CD4-positive, alpha-beta T cell (primary cell): ENCODE results near the gene ZDHHC8. TPM values are rescaled to one million over a fixed set of nuclear protein-coding genes. Genes with fewer than 3 reads are reported as not detected.

Experiments
- ATAC-seq: fragments of 200-7000 bp; cut with Tn5 transposase; one replicate; pipeline ENCODE4 v1.10.0; 2022; ENCODE audit warnings: mild to moderate bottlenecking; ENCODE audit not compliant: poor library complexity
- CTCF ChIA-PET: fragments of 350-600 bp; sonication (Branson Sonifier 250); formaldehyde crosslinking; loops from one replicate; lab custom pipeline; 2021; ENCODE audit warnings: antibody characterized with exemption, inconsistent platforms; lab: Charles Lee
- POLR2A ChIA-PET: fragments of 350-600 bp; sonication (Branson Sonifier 250); formaldehyde crosslinking; loops from one replicate; lab custom pipeline; 2021; ENCODE audit warnings: antibody characterized with exemption, inconsistent platforms; lab: Charles Lee
- DNase-seq, 14 experiments: peaks; one replicate each; pipeline ENCODE4 v3.0.0-alpha.2; 2013 to 2020; ENCODE audit warnings: mixed read lengths in 2 of 14
- H3K27ac ChIP-seq, 2 donors: one replicate each; pipeline versions ENCODE4 v1.5.1 to v1.7.0; 2013; ENCODE audit warnings: low read length in 2 of 2, low read depth in 1 of 2, mild to moderate bottlenecking in 1 of 2
- H3K27me3 ChIP-seq, 2 experiments: 1 replicate in 1 of 2; 2 replicates in 1 of 2; pipeline versions ENCODE4 v1.6.1 to v1.7.0; 2013; ENCODE audit warnings: low read length in 2 of 2, control low read depth in 1 of 2, mild to moderate bottlenecking in 1 of 2, moderate library complexity in 1 of 2; ENCODE audit not compliant: insufficient read depth in 2 of 2, control insufficient read depth in 1 of 2
- H3K36me3 ChIP-seq: one replicate; pipeline ENCODE4 v1.6.1; 2013; ENCODE audit warnings: low read length, control low read depth; ENCODE audit not compliant: insufficient read depth
- H3K4me1 ChIP-seq: one replicate; pipeline ENCODE4 v1.6.1; 2013; ENCODE audit warnings: low read length, control low read depth; ENCODE audit not compliant: insufficient read depth
- H3K4me3 ChIP-seq: one replicate; pipeline ENCODE4 v1.5.1; 2013; ENCODE audit warnings: mild to moderate bottlenecking, low read length, moderate library complexity
- H3K9me3 ChIP-seq, 2 experiments: 1 replicate in 1 of 2; 2 replicates in 1 of 2; pipeline versions ENCODE4 v1.6.1 to v1.7.0; 2013; ENCODE audit warnings: low read length in 2 of 2, mild to moderate bottlenecking in 2 of 2, control low read depth in 1 of 2, moderate library complexity in 1 of 2; ENCODE audit not compliant: control insufficient read depth in 1 of 2, insufficient read depth in 1 of 2
- H3K27ac Mint-ChIP-seq: one replicate; pipeline ENCODE4 v1.8.0; 2020; ENCODE audit warnings: mixed read lengths
- H3K27me3 Mint-ChIP-seq: one replicate; pipeline ENCODE4 v1.8.0; 2021; ENCODE audit warnings: mixed read lengths
- H3K36me3 Mint-ChIP-seq: one replicate; pipeline ENCODE4 v1.8.0; 2021; ENCODE audit warnings: low read depth, mixed read lengths
- H3K4me1 Mint-ChIP-seq: one replicate; pipeline ENCODE4 v1.8.0; 2021; ENCODE audit warnings: low read depth, mixed read lengths
- H3K4me3 Mint-ChIP-seq: one replicate; pipeline ENCODE4 v1.8.0; 2020; ENCODE audit warnings: mild to moderate bottlenecking, mixed read lengths
- H3K9me3 Mint-ChIP-seq: one replicate; pipeline ENCODE4 v1.8.0; 2020; ENCODE audit warnings: mixed read lengths
- intact Hi-C, 2 experiments: fragments of 100-400 bp; cut with DNase I in 1 of 2; cut with micrococcal nuclease in 1 of 2; formaldehyde crosslinking; loops; one replicate each; pipeline versions ENCODE4 v1.15.1 to v1.9.0; 2023 to 2025; cut with DNase I, micrococcal nuclease
- total RNA-seq, 174 experiments: library from RNA in 2 of 174; stranded (reverse) in 2 of 174; gene quantifications; one replicate each; pipeline ENCODE4 v1.2.3 and lab custom pipeline; 2021 to 2026
- TF ChIP-seq, protein P1 (sequence below): fragments of 200-600 bp; IDR thresholded peaks from one replicate; pipeline ENCODE4 v1.8.0; 2022; ENCODE audit warnings: antibody characterized with exemption, mild to moderate bottlenecking

The ZDHHC8 gene
- total RNA-seq, 2 experiments from 2014 or later = 44.9 to 49.3 TPM

DNA sequence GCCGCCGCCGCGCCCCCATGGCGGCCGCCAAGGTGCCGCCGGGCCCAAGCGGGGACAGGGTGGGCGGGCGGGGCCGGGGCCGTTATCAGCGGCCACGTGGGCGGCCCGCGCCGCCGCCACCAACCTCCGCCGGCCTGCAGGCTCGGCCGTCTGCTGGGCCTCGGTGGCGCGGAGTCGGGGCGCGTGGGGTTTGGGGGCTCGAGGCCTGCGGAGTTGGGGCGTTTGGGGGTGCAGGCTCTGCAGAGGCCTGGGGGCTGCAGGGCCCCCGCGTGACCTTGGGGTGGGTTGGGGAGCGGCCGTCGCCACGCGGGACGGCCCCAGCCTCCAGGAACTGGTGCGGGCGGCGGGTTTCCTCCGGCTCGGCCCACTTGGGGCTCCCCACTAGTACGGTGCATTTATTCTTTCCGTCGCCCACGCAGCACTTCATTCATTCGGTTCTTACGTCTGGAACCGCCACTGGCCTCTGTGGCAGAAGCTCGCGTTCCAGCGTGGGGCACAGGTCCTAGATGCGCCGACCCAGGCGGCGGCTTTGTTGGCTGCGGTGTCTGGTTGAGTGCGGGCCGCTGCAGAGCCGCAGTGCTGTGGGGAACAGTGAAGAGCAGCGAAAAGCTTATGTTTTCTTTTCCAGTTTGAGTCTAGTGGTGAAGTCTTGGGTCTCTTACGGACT is 13.8 kb upstream of the ZDHHC8 start:
- H3K27ac Mint-ChIP-seq = peak overlapping the region; percentile 82
- peaks cover 0 to 7% of the 10 kb centered on the region in 2 experiments for H3K9me3 ChIP-seq
- H3K27me3 ChIP-seq = peaks cover 0 to 5% of the 10 kb centered on the region in 2 experiments
- H3K36me3 Mint-ChIP-seq = peaks cover 49% of the 10 kb centered on the region
- no peaks in the 10 kb centered on the region for H3K27me3 Mint-ChIP-seq
- TF ChIP-seq, protein P1, sequence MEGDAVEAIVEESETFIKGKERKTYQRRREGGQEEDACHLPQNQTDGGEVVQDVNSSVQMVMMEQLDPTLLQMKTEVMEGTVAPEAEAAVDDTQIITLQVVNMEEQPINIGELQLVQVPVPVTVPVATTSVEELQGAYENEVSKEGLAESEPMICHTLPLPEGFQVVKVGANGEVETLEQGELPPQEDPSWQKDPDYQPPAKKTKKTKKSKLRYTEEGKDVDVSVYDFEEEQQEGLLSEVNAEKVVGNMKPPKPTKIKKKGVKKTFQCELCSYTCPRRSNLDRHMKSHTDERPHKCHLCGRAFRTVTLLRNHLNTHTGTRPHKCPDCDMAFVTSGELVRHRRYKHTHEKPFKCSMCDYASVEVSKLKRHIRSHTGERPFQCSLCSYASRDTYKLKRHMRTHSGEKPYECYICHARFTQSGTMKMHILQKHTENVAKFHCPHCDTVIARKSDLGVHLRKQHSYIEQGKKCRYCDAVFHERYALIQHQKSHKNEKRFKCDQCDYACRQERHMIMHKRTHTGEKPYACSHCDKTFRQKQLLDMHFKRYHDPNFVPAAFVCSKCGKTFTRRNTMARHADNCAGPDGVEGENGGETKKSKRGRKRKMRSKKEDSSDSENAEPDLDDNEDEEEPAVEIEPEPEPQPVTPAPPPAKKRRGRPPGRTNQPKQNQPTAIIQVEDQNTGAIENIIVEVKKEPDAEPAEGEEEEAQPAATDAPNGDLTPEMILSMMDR = no peak
- H3K4me1 Mint-ChIP-seq = peaks cover 28% of the 10 kb centered on the region
- H3K4me1 ChIP-seq = peaks cover 76% of the 10 kb centered on the region
- ATAC-seq (peak; percentile 34), DNase-seq (peak in 12 of 14 experiments; percentile 22 to 80 (median 42))
- H3K9me3 Mint-ChIP-seq = no peaks in the 10 kb centered on the region
- CTCF ChIA-PET = interaction anchor here (0.7 to 2.1 kb wide), 2 partner anchors 11 to 17 kb away, joined by 4 to 8 read pairs; no protein-coding TSS in a partner anchor
- H3K27ac ChIP-seq = peak overlapping the region; percentile 66 to 84
- POLR2A ChIA-PET = interaction anchor here (0.9 to 3.1 kb wide), 12 partner anchors 11 to 638 kb away, joined by 3 to 20 read pairs (median 6); partner anchors contain the start of genes CDC45, DGCR6L, TANGO2 and ZDHHC8
- intact Hi-C loops = loop anchor here (1.0 to 10.0 kb wide), 10 partner anchors 14 to 995 kb away; partner anchors contain the start of genes DGCR2 (in 1 of the 2), DGCR8 (in 1 of the 2), GNB1L (in 1 of the 2) and MED15 (in 1 of the 2)
- peaks cover 68% of the 10 kb centered on the region for H3K36me3 ChIP-seq
- H3K4me3 ChIP-seq = peak overlapping the region; percentile 85
- peak overlapping the region; percentile 89 for H3K4me3 Mint-ChIP-seq

- Mint-ChIP-seq H3K27me3 (no peaks in the 10 kb centered on the region), H3K4me3 (peak overlapping the region; percentile 89), H3K36me3 (peaks cover 49% of the 10 kb centered on the region), H3K9me3 (no peaks in the 10 kb centered on the region), H3K27ac (peak overlapping the region; percentile 82), H3K4me1 (peaks cover 28% of the 10 kb centered on the region)
- TF ChIP-seq, protein P1 = no peak
- H3K27me3 ChIP-seq = peaks cover 0 to 5% of the 10 kb centered on the region in 2 experiments
- peak overlapping the region; percentile 68 for H3K4me3 ChIP-seq
- ChIA-PET POLR2A (interaction anchor here (1.8 to 3.1 kb wide), 4 partner anchors 11 to 147 kb away, joined by 5 to 17 read pairs (median 10); no protein-coding TSS in a partner anchor), CTCF (interaction anchor here (2.1 kb wide), 1 partner anchor 11 kb away, joined by 8 read pairs; no protein-coding TSS in a partner anchor)
- DNase-seq = no peak
- H3K27ac ChIP-seq = peak overlapping the region; percentile 33 to 66
- H3K9me3 ChIP-seq = peaks cover 0 to 7% of the 10 kb centered on the region in 2 experiments
- H3K36me3 ChIP-seq = peaks cover 61% of the 10 kb centered on the region
- intact Hi-C loops = loop anchor here in 1 of 2 experiments (5.0 to 10.0 kb wide), 6 partner anchors 264 to 996 kb away; partner anchors contain the start of genes DGCR2, GNB1L, MED15 and RTL10
- peaks cover 81% of the 10 kb centered on the region for H3K4me1 ChIP-seq
- ATAC-seq = no peak
These were observed 13.1 kb upstream of the ZDHHC8 start for GRCh38 chr22:20118300-20119020.

DNA sequence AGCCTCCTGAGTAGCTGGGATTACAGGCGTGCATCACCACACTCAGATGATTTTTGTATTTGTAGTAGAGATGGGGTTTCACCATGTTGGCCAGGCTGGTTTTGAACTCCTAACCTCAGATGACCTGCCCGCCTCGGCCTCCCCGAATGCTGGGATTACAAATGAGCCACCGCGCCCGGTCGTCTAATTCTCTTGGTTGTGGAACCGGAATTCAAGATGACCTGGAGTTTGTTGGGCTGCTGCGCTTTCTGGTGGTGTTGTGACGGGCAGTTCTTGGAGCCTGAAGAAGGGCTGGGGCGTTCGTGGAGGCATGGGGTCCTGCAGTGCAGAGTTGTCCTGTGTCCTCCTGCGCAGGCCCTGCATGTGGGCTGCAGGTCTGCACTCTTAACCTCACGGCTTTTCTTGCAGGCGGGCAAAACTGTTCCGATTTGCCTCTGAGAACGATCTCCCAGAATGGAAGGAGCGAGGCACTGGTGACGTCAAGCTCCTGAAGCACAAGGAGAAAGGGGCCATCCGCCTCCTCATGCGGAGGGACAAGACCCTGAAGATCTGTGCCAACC is 9.7 kb upstream of the ZDHHC8 start:
- H3K27ac ChIP-seq = no peak overlapping the region
- intact Hi-C loops = no loop called here
- DNase-seq (no peak), ATAC-seq (no peak)
- H3K27ac Mint-ChIP-seq = no peak overlapping the region
- H3K9me3 ChIP-seq = no peaks in the 10 kb centered on the region
- H3K36me3 ChIP-seq = peaks cover 63% of the 10 kb centered on the region
- no peaks in the 10 kb centered on the region for H3K9me3 Mint-ChIP-seq
- POLR2A ChIA-PET = no interaction called here
- peaks cover 16% of the 10 kb centered on the region for H3K4me1 Mint-ChIP-seq
- TF ChIP-seq, protein P1 = no peak
- H3K27me3 ChIP-seq = no peaks in the 10 kb centered on the region
- CTCF ChIA-PET = no interaction called here
- no peak overlapping the region for H3K4me3 Mint-ChIP-seq
- no peak overlapping the region for H3K4me3 ChIP-seq
- H3K36me3 Mint-ChIP-seq = peaks cover 46% of the 10 kb centered on the region
- no peaks in the 10 kb centered on the region for H3K27me3 Mint-ChIP-seq
- peaks cover 57% of the 10 kb centered on the region for H3K4me1 ChIP-seq
